Activated CD4-positive, alpha-beta T cell treated with anti-CD3 and anti-CD28 coated beads, Interleukin-2, amount 50 U/mL, for 24 hours (primary cell): Measurements from ENCODE around the gene UBC.

Experiments
- DNase-seq, 2 donors: peaks; one replicate each; pipeline ENCODE4 v3.0.0-alpha.2; 2020; ENCODE audit warnings: low read depth in 1 of 2, low spot score in 1 of 2

The UBC gene

DNA sequence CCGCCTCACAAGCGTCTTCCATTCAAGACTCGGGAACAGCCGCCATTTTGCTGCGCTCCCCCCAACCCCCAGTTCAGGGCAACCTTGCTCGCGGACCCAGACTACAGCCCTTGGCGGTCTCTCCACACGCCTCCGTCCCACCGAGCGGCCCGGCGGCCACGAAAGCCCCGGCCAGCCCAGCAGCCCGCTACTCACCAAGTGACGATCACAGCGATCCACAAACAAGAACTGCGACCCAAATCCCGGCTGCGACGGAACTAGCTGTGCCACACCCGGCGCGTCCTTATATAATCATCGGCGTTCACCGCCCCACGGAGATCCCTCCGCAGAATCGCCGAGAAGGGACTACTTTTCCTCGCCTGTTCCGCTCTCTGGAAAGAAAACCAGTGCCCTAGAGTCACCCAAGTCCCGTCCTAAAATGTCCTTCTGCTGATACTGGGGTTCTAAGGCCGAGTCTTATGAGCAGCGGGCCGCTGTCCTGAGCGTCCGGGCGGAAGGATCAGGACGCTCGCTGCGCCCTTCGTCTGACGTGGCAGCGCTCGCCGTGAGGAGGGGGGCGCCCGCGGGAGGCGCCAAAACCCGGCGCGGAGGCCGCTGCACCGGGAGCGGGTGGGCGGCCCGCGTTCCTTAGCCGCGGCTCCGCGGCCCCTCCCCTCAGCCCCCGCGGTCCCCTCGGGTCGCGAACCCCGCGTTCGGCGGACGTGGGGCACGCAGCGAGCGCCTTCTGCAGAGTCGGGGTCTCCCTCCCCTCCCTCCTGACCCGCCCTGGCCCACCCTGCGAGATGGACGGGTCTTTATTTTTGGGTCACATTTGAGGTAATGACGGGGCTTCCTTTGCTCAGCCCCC lies at the start of gene UBC:
TSS of gene UBC (minus strand) at position 259 of the 847 bp plus-strand sequence. CDS start 879 bp downstream, outside the sequence.
- peak; percentile 88 to 89 for DNase-seq

GRCh38 chr12:124963211-124963610 lies 48.8 kb upstream of the UBC start:
- DNase-seq = no peak

DNA sequence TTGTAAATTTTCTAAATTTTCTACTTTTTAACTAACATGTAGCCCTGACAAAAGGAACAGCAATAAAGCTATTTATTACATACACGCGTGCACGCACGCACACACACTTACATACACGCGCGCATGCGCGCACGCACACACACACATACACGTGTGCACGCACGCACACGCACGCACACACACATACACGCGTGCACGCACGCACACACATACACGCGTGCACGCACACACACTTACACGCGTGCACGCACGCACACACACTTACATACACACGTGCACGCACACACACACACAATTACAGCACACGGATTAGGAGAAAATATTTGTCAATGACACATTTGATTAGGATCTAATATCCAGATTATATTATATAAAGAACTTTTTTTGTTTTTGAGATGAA lies 46.6 kb upstream of the UBC start:
- no peak for DNase-seq

GRCh38 chr12:124956571-124956970 lies 42.1 kb upstream of the UBC start:
- DNase-seq = no peak

DNA sequence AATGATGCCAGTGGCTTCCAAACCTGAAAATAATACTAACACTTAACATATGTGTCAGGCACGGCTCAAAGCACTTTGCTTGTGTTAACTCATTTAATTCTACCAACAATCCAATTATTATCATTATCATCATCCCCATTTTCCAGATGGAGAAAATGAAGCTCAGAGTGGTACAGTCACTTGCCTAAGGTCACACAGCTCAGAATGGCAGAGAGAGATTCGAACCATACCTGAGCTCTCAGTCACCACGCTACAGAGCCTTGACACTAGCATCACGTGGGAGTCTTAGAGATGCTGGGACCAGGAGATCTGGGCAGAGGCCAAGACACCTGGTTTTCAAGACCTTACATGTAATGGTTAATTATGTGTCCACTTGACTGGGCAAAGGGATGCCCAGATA lies 40.3 kb upstream of the UBC start:
- no peak for DNase-seq

GRCh38 chr12:124953689-124954405 lies 39.4 kb upstream of the UBC start:
- no peak for DNase-seq

DNA sequence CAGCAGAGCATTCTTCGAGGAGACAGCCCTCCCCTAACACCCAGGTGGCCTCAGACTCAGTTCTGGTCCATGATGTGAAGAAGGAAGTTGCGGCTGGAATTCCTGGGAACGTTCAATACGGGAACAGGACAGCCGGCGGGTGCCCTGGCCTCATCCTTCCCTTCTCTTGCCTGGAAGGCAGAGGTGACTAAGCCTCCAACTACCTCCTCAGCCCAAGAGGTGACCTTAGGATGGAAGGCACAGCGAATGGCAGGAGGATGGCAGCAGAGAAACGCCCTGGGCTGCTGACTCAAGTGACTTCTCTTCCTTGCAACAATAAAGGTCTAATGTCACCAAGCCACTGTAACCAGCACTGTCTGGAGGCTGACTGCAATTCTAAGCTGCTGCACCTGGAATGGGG lies 38.4 kb upstream of the UBC start:
- DNase-seq = no peak

- no peak for DNase-seq
Observed at GRCh38 chr12:124952295-124952694, 37.8 kb upstream of the UBC start.

GRCh38 chr12:124949779-124950728 lies 35.6 kb upstream of the UBC start:
- no peak for DNase-seq

DNA sequence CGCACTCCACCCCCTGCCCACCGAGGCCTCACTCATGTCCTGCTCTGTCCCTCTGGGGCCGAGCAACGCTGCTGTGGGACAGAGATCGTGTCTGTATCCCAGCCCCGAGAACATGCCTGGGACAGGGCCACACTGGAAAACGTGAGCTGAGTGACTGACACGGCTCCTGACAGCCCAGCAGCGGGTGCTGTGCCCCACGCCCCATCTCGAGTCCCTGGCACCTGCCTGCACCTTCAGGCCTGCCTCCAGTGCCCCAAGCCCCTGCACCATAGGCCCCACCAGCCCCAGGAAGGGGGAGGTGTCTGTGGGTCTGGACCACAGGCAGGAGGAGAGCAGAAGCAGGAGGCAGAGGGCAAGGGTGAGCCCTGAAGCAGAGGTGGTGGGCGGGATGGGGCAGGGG lies 34.6 kb upstream of the UBC start:
- DNase-seq = no peak

- no peak for DNase-seq
Observed at GRCh38 chr12:124947561-124948398, 33.3 kb upstream of the UBC start.

- no peak for DNase-seq
Observed at GRCh38 chr12:124947013-124947412, 32.6 kb upstream of the UBC start.

- DNase-seq = no peak
Observed at GRCh38 chr12:124946447-124946793, 32.0 kb upstream of the UBC start.

DNA sequence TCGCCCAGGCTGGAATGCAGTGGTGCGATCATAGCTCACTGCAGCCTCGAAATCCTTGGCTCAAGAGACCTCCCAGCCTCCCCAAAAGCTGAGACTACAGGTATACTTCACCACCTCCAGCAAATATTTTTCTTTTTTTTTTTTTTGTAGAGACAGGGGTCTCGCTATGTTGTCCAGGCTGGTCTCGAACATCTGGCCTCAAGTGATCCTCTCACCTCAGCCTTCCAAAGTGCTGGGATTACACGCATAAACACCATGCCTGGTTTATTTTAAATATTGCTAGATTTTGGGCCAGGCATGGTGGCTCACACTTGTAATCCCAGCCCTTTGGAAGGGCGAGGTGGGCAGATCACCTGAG lies 26.7 kb upstream of the UBC start:
- no peak for DNase-seq

DNA sequence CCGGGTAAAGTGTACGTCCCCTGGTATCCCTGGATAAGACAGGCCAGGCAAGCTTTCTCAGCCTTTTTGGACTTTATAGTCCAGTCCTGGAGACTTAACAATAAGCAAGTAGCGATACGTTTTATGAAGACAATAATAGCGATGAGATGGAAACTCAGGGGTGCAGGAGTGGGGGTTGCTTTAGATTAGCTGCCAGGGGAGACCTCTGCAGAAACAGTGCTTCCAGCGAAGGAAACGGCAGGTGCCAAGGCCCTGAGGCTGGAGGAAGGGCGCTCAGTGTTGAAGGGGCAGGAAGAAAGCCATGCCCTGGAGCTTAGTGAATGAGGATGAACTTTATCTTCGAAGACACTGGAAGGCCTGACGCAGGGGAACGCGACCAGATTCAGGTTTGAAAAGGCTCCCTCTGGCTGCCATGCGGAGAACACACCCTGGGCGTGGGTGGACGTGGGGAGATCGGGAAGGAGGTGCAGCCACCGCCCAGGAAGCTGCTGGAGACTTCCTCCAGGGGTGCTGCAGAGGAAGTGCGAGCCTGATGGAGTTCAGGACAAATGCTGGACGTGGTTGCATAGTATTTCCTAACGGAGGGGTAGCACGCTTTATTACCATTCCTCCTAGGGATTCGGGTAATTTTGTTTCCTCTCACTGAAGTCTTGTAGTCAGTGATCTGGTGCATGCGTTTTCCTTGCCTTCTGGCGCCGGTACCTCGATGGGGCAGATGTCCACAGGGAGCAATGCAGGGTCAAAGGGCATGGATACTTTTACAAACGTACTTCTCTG lies 26.1 kb upstream of the UBC start:
- DNase-seq = peak; percentile 57 to 80

DNA sequence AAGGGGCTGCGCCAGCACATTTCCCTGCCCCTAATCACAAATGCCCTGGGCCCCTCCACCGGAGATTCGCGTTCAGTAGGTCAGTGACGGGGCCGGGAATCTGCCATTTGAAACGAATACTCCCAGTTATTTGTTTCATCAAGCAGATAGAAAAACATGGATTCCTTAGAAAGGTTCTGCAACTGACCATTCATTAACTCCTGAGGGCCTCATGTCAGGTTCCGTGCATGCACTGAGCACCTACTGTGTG lies 25.6 kb upstream of the UBC start:
- no peak for DNase-seq

DNA sequence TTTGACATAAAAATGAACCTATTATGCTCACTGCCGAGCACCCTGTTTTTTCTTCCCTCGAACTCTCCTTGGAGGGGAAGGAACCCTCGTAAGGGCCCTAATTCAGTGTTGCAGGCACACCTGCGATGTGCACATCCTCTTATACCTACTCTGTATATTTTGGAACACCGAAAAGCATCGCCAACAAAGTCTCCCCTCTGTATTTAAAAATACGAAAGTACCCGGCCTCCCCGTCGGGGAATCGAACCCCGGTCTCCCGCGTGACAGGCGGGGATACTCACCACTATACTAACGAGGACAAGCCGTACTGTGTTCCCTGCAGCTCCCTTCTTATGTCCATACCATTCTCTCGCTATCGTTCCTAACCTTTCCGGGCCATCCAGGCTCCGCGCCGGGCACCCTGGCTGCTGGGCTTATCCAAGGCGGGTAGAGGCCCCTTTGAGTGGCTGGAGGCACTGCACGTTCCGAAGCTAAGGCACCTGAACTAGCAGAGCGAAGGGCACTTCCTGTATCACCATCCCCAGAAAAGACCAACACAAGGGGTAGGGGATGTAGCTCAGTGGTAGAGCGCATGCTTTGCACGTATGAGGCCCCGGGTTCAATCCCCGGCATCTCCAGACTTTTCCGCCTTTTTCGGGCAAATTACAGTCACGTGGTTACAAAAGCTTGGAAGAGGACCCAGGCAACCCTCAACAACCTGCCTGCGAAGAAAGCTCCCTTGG lies 25.1 kb upstream of the UBC start:
- DNase-seq = peak; percentile 90 to 92

DNA sequence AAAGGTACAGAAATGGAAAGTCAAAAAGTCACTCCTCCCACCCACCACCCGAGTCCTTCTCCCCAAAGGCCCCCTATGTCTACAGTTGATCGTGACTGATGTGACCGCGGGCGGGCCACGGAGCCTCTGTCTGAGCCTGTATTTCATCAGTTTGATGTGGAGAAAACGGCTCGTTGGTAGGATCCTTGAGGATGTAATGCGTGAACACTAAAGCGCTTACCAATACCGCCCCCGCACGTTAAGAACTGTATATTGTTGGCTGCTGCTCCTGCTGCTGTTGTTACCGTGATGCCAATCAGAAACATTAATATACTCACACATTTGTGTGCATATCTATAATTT lies 24.6 kb upstream of the UBC start:
- peak in 1 of 2 donors; percentile 52 for DNase-seq

DNA sequence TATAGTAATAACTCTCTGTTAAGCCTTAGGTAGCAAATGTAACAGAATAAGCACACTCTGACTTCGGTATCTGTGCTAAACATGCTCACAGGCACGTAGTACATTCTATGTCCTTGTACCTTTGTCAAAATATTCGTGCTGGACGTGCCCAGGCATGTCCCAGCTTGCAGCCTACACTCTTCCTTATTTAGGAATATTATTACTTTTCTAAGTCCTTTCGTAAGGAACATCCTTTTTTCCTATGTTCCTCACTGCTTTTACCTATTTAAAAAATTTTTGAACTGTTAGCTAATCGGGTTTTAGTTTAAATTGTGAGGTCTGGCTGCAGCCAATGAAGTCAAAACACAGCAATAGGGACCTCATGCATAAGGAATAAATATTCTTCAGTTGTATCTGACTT lies 24.1 kb upstream of the UBC start:
- DNase-seq = no peak

- no peak for DNase-seq
Observed at GRCh38 chr12:124938108-124938507, 23.7 kb upstream of the UBC start.
